ENCODE data around the gene NCOA3. TPM values are rescaled to one million over a fixed set of nuclear protein-coding genes. Genes with fewer than 3 reads are reported as not detected.

Gene NCOA3
- total RNA-seq, 1 experiment from 2014 or later: 23.3 TPM

- Histone ChIP-seq H3T11ph (ENCODE audit: low read length) (no peak overlapping the region), H2BK120ac (ENCODE audit: low read depth, low read length, poor library complexity, severe bottlenecking) (no peak overlapping the region), H4K8ac (replicated peaks; ENCODE audit: insufficient read length, low read depth, low read length) (no peak overlapping the region), H4K91ac (ENCODE audit: insufficient read length, low read depth, low read length) (no peak overlapping the region), H3K79me2 (ENCODE audit: insufficient read depth, low read length) (peaks cover 5% of the 10 kb centered on the region; the same call in 1 of the 2 replicates), H2AFZ (ENCODE audit: low read length) (no peak overlapping the region), H3K9me3 (ENCODE audit: control insufficient read depth, low read depth, low read length) (no peaks in the 10 kb centered on the region), H2BK12ac (ENCODE audit: insufficient read length, low read depth, low read length) (no peak overlapping the region), H3K23me2 (ENCODE audit: insufficient read length, low read depth, low read length, poor library complexity, severe bottlenecking) (no peaks in the 10 kb centered on the region), H3K18ac (ENCODE audit: insufficient read length, low read depth, low read length) (no peak overlapping the region), H3K9ac (ENCODE audit: extremely low read depth, insufficient read length, low read length) (no peak overlapping the region), H3K56ac (ENCODE audit: insufficient read length, low read depth, low read length) (no peak overlapping the region), H3K4me1 (ENCODE audit: insufficient read depth, low read length) (peaks cover 3% of the 10 kb centered on the region; the same call in 1 of the 2 replicates), H3K79me1 (ENCODE audit: insufficient read depth, low read depth, low read length, poor library complexity, severe bottlenecking) (no peaks in the 10 kb centered on the region), H3K27ac (ENCODE audit: insufficient read length, low read depth, low read length) (no peak overlapping the region), H2BK20ac (ENCODE audit: low read depth, low read length, poor library complexity, severe bottlenecking) (no peak overlapping the region), H3K23ac (ENCODE audit: insufficient read length, low read depth, low read length) (no peak overlapping the region), H3K4ac (ENCODE audit: low read depth, low read length) (no peak overlapping the region), H3K27me3 (ENCODE audit: insufficient read depth, low read length) (no peaks in the 10 kb centered on the region), H3K14ac (ENCODE audit: insufficient read depth, low read length) (no peak overlapping the region), H3K4me2 (ENCODE audit: insufficient read depth, insufficient read length, low read length) (no peak overlapping the region), H4K5ac (ENCODE audit: insufficient read length, low read depth, low read length) (no peak overlapping the region), H2AK5ac (ENCODE audit: insufficient read length, low read length) (no peak overlapping the region), H4K20me1 (ENCODE audit: control insufficient read depth, insufficient read depth, insufficient read length) (no peaks in the 10 kb centered on the region), H2BK5ac (ENCODE audit: insufficient read length, low read length) (no peak overlapping the region), H2BK15ac (ENCODE audit: low read depth, low read length) (no peak overlapping the region)
- Mint-ChIP-seq H3K36me3 (ENCODE audit: insufficient read depth in 1 of 3, low read depth in 3 of 3) (peaks cover 8 to 20% (median 9%) of the 10 kb centered on the region in 3 experiments), H3K4me3 (no peak overlapping the region), H3K4me1 (peaks cover 44 to 48% of the 10 kb centered on the region in 2 experiments), H3K27me3 (ENCODE audit: low read depth) (no peaks in the 10 kb centered on the region), H3K27ac (no peak overlapping the region; a peak in 1 of 7 replicates), H3K9me3 (peaks cover 14 to 18% of the 10 kb centered on the region in 2 experiments)
- TF ChIP-seq CTCF (conservative IDR thresholded peaks at IDR 0.05): no peak
- DNase-seq: no peak
- no CpG with 5 or more reads among the region's 6 CpGs for WGBS (ENCODE audit: extremely low coverage, insufficient read length, low lambda C conversion rate)
Observed at GRCh38 chr20:47572105-47572729, 70.5 kb downstream of the NCOA3 start.

Measured in H9 (cell line).